Spinal cord (tissue), 10 donors: Measurements from ENCODE around the gene CBX8. TPM values are rescaled to one million over a fixed set of nuclear protein-coding genes. Genes with fewer than 3 reads are reported as not detected.
A peak's percentile ranks its signal among the peaks of the same experiment; 100 is the strongest.

Experiments used
- DNase-seq, 6 donors: peaks; one replicate each; pipeline versions ENCODE4 v3.0.0 to v3.0.0-alpha.2; 2013 to 2015; ENCODE audit warnings: low spot score in 6 of 6, low read depth in 4 of 6
- H3K27ac ChIP-seq: one replicate; pipeline ENCODE4 v1.5.1; 2013; ENCODE audit warnings: low read depth, low read length, control low read depth
- H3K27me3 ChIP-seq: one replicate; pipeline ENCODE4 v1.6.1; 2013; ENCODE audit warnings: low read length; ENCODE audit not compliant: control insufficient read depth, insufficient read depth
- H3K36me3 ChIP-seq: one replicate; pipeline ENCODE4 v1.6.1; 2013; ENCODE audit warnings: low read length; ENCODE audit not compliant: control insufficient read depth, insufficient read depth
- H3K4me1 ChIP-seq: one replicate; pipeline ENCODE4 v1.6.1; 2013; ENCODE audit warnings: low read length; ENCODE audit not compliant: control insufficient read depth, insufficient read depth
- H3K4me3 ChIP-seq: one replicate; pipeline ENCODE4 v1.5.1; 2013; ENCODE audit warnings: low read depth, low read length, control low read depth
- H3K9me3 ChIP-seq: one replicate; pipeline ENCODE4 v1.6.1; 2013; ENCODE audit warnings: low read length; ENCODE audit not compliant: control insufficient read depth, insufficient read depth
- WGBS: methylation state at CpG from one replicate; pipeline ENCODE4 v1.1.5; 2013; ENCODE audit warnings: missing lambda C conversion rate; ENCODE audit not compliant: insufficient coverage; 5-methylcytosine and 5-hydroxymethylcytosine counted together
- polyA plus RNA-seq, 2 donors: library from polyadenylated mRNA; unstranded; fragments of 120-200 nt; gene quantifications; one replicate each; pipeline ENCODE4 v1.2.1, GENCODE V29; 2013; ENCODE audit not compliant: insufficient read length in 2 of 2
- total RNA-seq, 2 donors: library from RNA; depleted of rRNA in 1 of 2; stranded (reverse); fragments of 120-200 nt in 1 of 2; fragments of >200 nt in 1 of 2; gene quantifications; one replicate each; pipeline versions ENCODE4 v1.2.3 to v1.2.4, GENCODE V29; 2013 to 2014
- donor health status: healthy.

The CBX8 gene
- total and polyA plus RNA-seq, 4 donors: 3.6 to 14.4 (median 11.5) TPM

GRCh38 chr17:79841369-79842135 lies 44.7 kb upstream of the CBX8 start:
- H3K4me3 ChIP-seq: no peak overlapping the region

GRCh38 chr17:79840989-79841286 lies 44.1 kb upstream of the CBX8 start:
- DNase-seq: no peak
- WGBS: 0% methylated on average over 9 of the region's 19 CpGs
- Histone ChIP-seq H3K27ac (no peak overlapping the region), H3K27me3 (peaks cover 40% of the 10 kb centered on the region), H3K4me3 (no peak overlapping the region), H3K36me3 (peaks cover 18% of the 10 kb centered on the region), H3K9me3 (no peaks in the 10 kb centered on the region), H3K4me1 (peaks cover 82% of the 10 kb centered on the region)

More at GRCh38 chr17:79841369-79842135, 44.7 kb upstream of the CBX8 start:
- peaks cover 40% of the 10 kb centered on the region for H3K27me3 ChIP-seq
- H3K9me3 ChIP-seq: no peaks in the 10 kb centered on the region
- H3K36me3 ChIP-seq: peaks cover 11% of the 10 kb centered on the region
- WGBS: under 1% methylated on average over 53 of the region's 55 CpGs
- no peak for DNase-seq
- no peak overlapping the region for H3K27ac ChIP-seq
- H3K4me1 ChIP-seq: peaks cover 75% of the 10 kb centered on the region

- H3K4me1 ChIP-seq: peaks cover 84% of the 10 kb centered on the region
Measured at GRCh38 chr17:79840269-79840988, 43.6 kb upstream of the CBX8 start.

GRCh38 chr17:79839356-79840268 lies 42.7 kb upstream of the CBX8 start, which contains the start of gene CBX4:
CBX4 (minus strand) TSS chr17:79839440; CDS start chr17:79839251, 189 bp downstream.
- DNase-seq: peak in 5 of 6 donors; percentile 84 to 98 (median 90)
- peaks cover 84% of the 10 kb centered on the region for H3K4me1 ChIP-seq
- peaks cover 40% of the 10 kb centered on the region for H3K27me3 ChIP-seq
- under 1% methylated on average over 93 of the region's 103 CpGs for WGBS
- peaks cover 31% of the 10 kb centered on the region for H3K36me3 ChIP-seq
- H3K9me3 ChIP-seq: no peaks in the 10 kb centered on the region
- peak within 1 kb of the TSS; percentile 95 for H3K27ac ChIP-seq
- peak within 1 kb of the TSS; percentile 89 for H3K4me3 ChIP-seq

More at GRCh38 chr17:79840269-79840988, 43.6 kb upstream of the CBX8 start:
- Histone ChIP-seq H3K9me3 (no peaks in the 10 kb centered on the region), H3K4me3 (peak overlapping the region; percentile 38), H3K36me3 (peaks cover 23% of the 10 kb centered on the region), H3K27me3 (peaks cover 40% of the 10 kb centered on the region), H3K27ac (no peak overlapping the region)
- 1% methylated on average over 74 of the region's 74 CpGs for WGBS
- DNase-seq: peak in 2 of 6 donors; percentile 78 to 79

GRCh38 chr17:79838522-79839274 lies 41.8 kb upstream of the CBX8 start:
- Histone ChIP-seq H3K4me1 (peaks cover 84% of the 10 kb centered on the region), H3K9me3 (no peaks in the 10 kb centered on the region), H3K4me3 (peak overlapping the region; percentile 89), H3K27me3 (peaks cover 38% of the 10 kb centered on the region), H3K36me3 (peaks cover 40% of the 10 kb centered on the region), H3K27ac (peak overlapping the region; percentile 95)
- WGBS: 0% methylated on average over 40 of the region's 67 CpGs
- peak in 2 of 6 donors; percentile 89 for DNase-seq

- H3K9me3 ChIP-seq: no peaks in the 10 kb centered on the region
- no peak for DNase-seq
- peaks cover 44% of the 10 kb centered on the region for H3K36me3 ChIP-seq
- WGBS: 0% methylated on average over 10 of the region's 30 CpGs
- H3K27me3 ChIP-seq: peaks cover 31% of the 10 kb centered on the region
- peak overlapping the region; percentile 95 for H3K27ac ChIP-seq
- H3K4me3 ChIP-seq: peak overlapping the region; percentile 89
- H3K4me1 ChIP-seq: peaks cover 83% of the 10 kb centered on the region
Measured at GRCh38 chr17:79837888-79838521, 41.1 kb upstream of the CBX8 start.

GRCh38 chr17:79836972-79837887 lies 40.4 kb upstream of the CBX8 start:
- 7% methylated on average over 32 of the region's 41 CpGs for WGBS
- DNase-seq: peak in 2 of 6 donors; percentile 70
- peak overlapping the region; percentile 95 for H3K27ac ChIP-seq
- peaks cover 83% of the 10 kb centered on the region for H3K4me1 ChIP-seq
- H3K4me3 ChIP-seq: peak overlapping the region; percentile 89
- H3K27me3 ChIP-seq: peaks cover 23% of the 10 kb centered on the region
- H3K9me3 ChIP-seq: no peaks in the 10 kb centered on the region
- H3K36me3 ChIP-seq: peaks cover 52% of the 10 kb centered on the region

- WGBS: 24% methylated on average over 13 of the region's 18 CpGs
- Histone ChIP-seq H3K4me1 (peaks cover 83% of the 10 kb centered on the region), H3K27ac (peak overlapping the region; percentile 36), H3K36me3 (peaks cover 54% of the 10 kb centered on the region), H3K27me3 (peaks cover 17% of the 10 kb centered on the region), H3K4me3 (peak overlapping the region; percentile 89), H3K9me3 (no peaks in the 10 kb centered on the region)
- no peak for DNase-seq
Measured at GRCh38 chr17:79836510-79836971, 39.7 kb upstream of the CBX8 start.
